Activated B cell treated with CpG ODN at 0.5 μM for 24 hours (primary cell): ENCODE measurements around the gene ADISSP. TPM values are rescaled to one million over a fixed set of nuclear protein-coding genes. Genes with fewer than 3 reads are reported as not detected.

Experiments
- ATAC-seq: fragments of 200-7000 bp; cut with Tn5 transposase; one replicate; pipeline ENCODE4 v1.10.0; 2021; ENCODE audit warnings: low read depth, mild to moderate bottlenecking, moderate library complexity
- CTCF ChIA-PET: fragments of 350-600 bp; sonication (Branson Sonifier 250); formaldehyde crosslinking; loops from one replicate; lab custom pipeline; 2021; ENCODE audit warnings: antibody characterized with exemption; lab: Charles Lee
- POLR2A ChIA-PET: fragments of 350-600 bp; sonication (Branson Sonifier 250); formaldehyde crosslinking; loops from one replicate; lab custom pipeline; 2021; ENCODE audit warnings: antibody characterized with exemption; lab: Charles Lee
- DNase-seq: peaks from one replicate; pipeline ENCODE4 v3.0.0; 2022
- H3K27ac Mint-ChIP-seq: one replicate; pipeline ENCODE4 v1.8.0; 2020; ENCODE audit warnings: mixed read lengths
- H3K27me3 Mint-ChIP-seq: one replicate; pipeline ENCODE4 v1.8.0; 2021; ENCODE audit warnings: mixed read lengths
- H3K36me3 Mint-ChIP-seq: one replicate; pipeline ENCODE4 v1.8.0; 2021; ENCODE audit warnings: low read depth, mixed read lengths
- H3K4me1 Mint-ChIP-seq: one replicate; pipeline ENCODE4 v1.8.0; 2021; ENCODE audit warnings: mixed read lengths
- H3K4me3 Mint-ChIP-seq: one replicate; pipeline ENCODE4 v1.8.0; 2020; ENCODE audit warnings: mild to moderate bottlenecking, mixed read lengths
- H3K9me3 Mint-ChIP-seq: one replicate; pipeline ENCODE4 v1.8.0; 2020; ENCODE audit warnings: mixed read lengths
- CTCF ChIP-seq: fragments of 200-600 bp; IDR thresholded peaks from one replicate; pipeline ENCODE4 v1.8.0; 2022; ENCODE audit warnings: antibody characterized with exemption, mild to moderate bottlenecking
- intact Hi-C: fragments of 100-400 bp; cut with micrococcal nuclease; formaldehyde crosslinking; loops from one replicate; pipeline ENCODE4 v1.15.1; 2024
- total RNA-seq: library from RNA; stranded (reverse); gene quantifications from 2 replicates; pipeline ENCODE4 v1.2.3, GENCODE V29; 2022

ADISSP gene
- total RNA-seq, 1 donor from 2014 or later: 29.9 TPM

GRCh38 chr20:3798373-3798768 is 30.8 kb upstream of the ADISSP start:
- peaks cover 28% of the 10 kb centered on the region for H3K36me3 Mint-ChIP-seq
- intact Hi-C loops: loop anchor here (5.0 kb wide), 1 partner anchor 89 kb away; the partner anchor contains the start of gene PANK2
- no peaks in the 10 kb centered on the region for H3K27me3 Mint-ChIP-seq

GRCh38 chr20:3797592-3798372 is 30.2 kb upstream of the ADISSP start:
- Mint-ChIP-seq H3K27ac (peak overlapping the region; percentile 93), H3K4me1 (peaks cover 63% of the 10 kb centered on the region), H3K36me3 (peaks cover 22% of the 10 kb centered on the region), H3K9me3 (no peaks in the 10 kb centered on the region), H3K27me3 (no peaks in the 10 kb centered on the region), H3K4me3 (peak overlapping the region; percentile 78)
- no peak for TF ChIP-seq CTCF
- POLR2A ChIA-PET: interaction anchor here (0.6 to 2.9 kb wide), 5 partner anchors 10 to 47 kb away, joined by 4 to 17 read pairs (median 11); partner anchors contain the start of genes AP5S1 and CENPB
- no peak for ATAC-seq
- intact Hi-C loops: loop anchor here (2.0 to 5.0 kb wide), 2 partner anchors 49 to 90 kb away; partner anchors contain the start of genes MAVS and PANK2
- DNase-seq: no peak
- CTCF ChIA-PET: interaction anchor here (0.7 kb wide), 1 partner anchor 23 kb away, joined by 4 read pairs; the partner anchor contains the start of gene AP5S1

More at GRCh38 chr20:3798373-3798768, 30.8 kb upstream of the ADISSP start:
- no peaks in the 10 kb centered on the region for H3K9me3 Mint-ChIP-seq
- no peak for TF ChIP-seq CTCF
- DNase-seq: no peak
- ChIA-PET POLR2A (interaction anchor here (0.6 to 2.9 kb wide), 5 partner anchors 11 to 47 kb away, joined by 4 to 17 read pairs (median 11); partner anchors contain the start of genes AP5S1 and CENPB), CTCF (interaction anchor here (0.7 kb wide), 1 partner anchor 22 kb away, joined by 4 read pairs; the partner anchor contains the start of gene AP5S1)
- H3K27ac Mint-ChIP-seq: peak overlapping the region; percentile 93
- peak overlapping the region; percentile 78 for H3K4me3 Mint-ChIP-seq
- peaks cover 69% of the 10 kb centered on the region for H3K4me1 Mint-ChIP-seq
- no peak for ATAC-seq

DNA sequence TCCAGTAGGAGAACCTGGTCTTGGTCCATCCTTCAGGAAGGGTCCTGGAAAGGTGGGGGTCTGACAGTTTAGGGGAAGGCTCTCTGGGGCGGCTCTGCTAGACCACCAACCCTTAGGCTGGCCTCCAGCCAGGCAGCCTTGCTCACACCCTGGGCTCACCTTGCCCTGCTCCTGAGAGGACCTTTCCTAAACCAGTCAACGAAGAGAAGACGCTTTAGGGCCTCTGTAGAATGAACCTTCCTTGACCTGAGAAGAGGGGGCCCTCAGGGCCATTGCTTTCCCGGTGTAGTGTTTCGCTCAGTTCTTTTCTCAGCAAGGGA is 29.6 kb upstream of the ADISSP start:
- Mint-ChIP-seq H3K9me3 (no peaks in the 10 kb centered on the region), H3K4me3 (peak overlapping the region; percentile 78), H3K36me3 (peaks cover 17% of the 10 kb centered on the region), H3K27ac (peak overlapping the region; percentile 93), H3K27me3 (no peaks in the 10 kb centered on the region), H3K4me1 (peaks cover 58% of the 10 kb centered on the region)
- no peak for TF ChIP-seq CTCF
- DNase-seq (no peak), ATAC-seq (no peak)
- POLR2A ChIA-PET: interaction anchor here (0.6 kb wide), 1 partner anchor 55 kb away, joined by 5 read pairs; no protein-coding TSS in a partner anchor
- CTCF ChIA-PET: no interaction called here
- intact Hi-C loops: loop anchor here (2.0 to 5.0 kb wide), 2 partner anchors 50 to 90 kb away; partner anchors contain the start of genes MAVS and PANK2

DNA sequence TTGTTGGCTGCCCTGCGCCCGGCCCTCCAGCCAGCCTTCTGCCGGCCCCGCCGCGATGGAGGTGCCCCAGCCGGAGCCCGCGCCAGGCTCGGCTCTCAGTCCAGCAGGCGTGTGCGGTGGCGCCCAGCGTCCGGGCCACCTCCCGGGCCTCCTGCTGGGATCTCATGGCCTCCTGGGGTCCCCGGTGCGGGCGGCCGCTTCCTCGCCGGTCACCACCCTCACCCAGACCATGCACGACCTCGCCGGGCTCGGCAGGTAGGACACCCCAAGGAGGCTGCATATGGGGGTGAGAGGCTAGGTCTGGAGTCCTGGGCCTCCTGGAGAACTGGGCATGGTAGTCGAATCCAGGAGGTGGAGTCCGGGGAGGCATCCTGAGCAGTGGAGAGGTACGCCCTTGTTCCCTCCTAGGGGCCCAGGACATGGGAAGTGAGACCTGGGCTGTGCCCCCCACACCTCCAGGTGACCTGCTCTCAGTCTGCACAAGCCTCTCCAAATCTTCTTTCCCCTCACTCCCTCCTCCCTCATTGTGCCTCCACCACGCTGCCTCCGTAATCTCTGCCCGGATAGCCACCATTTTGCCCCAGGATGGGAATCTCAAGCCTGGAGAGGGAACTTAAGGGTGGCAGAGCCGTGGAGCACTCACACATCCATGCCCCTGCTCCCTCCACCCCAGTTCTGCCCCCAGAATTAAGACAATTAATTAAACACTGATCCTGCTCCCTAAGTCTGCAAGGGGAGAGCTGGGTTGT is 29.1 kb upstream of the ADISSP start:
- peak overlapping the region; percentile 78 for H3K4me3 Mint-ChIP-seq
- no peak for TF ChIP-seq CTCF
- peak overlapping the region; percentile 93 for H3K27ac Mint-ChIP-seq
- no peaks in the 10 kb centered on the region for H3K27me3 Mint-ChIP-seq
- ChIA-PET CTCF (interaction anchor here (0.7 to 2.0 kb wide), 2 partner anchors 24 to 58 kb away, joined by 3 to 5 read pairs; partner anchors contain the start of gene AP5S1), POLR2A (interaction anchor here (0.6 to 2.6 kb wide), 7 partner anchors 10 to 55 kb away, joined by 4 to 26 read pairs (median 7); partner anchors contain the start of genes ADISSP, AP5S1 and CENPB)
- H3K4me1 Mint-ChIP-seq: peaks cover 58% of the 10 kb centered on the region
- ATAC-seq: no peak
- DNase-seq: no peak
- peaks cover 17% of the 10 kb centered on the region for H3K36me3 Mint-ChIP-seq
- intact Hi-C loops: loop anchor here (1.0 to 5.0 kb wide), 4 partner anchors 15 to 91 kb away; partner anchors contain the start of genes AP5S1, MAVS and PANK2
- no peaks in the 10 kb centered on the region for H3K9me3 Mint-ChIP-seq
